CD4-positive, alpha-beta T cell treated with Interleukin-15 for 1 hour (primary cell): ENCODE results near the gene SDR9C7.
"Not testable (repeated sequence)": the region's sequence is repeated elsewhere in the genome, so short reads cannot be mapped to it uniquely, and the experiment has no call there.

ENCODE experiments used
- DNase-seq: peaks from one replicate; pipeline ENCODE4 v3.0.0-alpha.2; 2020

SDR9C7 gene

DNA sequence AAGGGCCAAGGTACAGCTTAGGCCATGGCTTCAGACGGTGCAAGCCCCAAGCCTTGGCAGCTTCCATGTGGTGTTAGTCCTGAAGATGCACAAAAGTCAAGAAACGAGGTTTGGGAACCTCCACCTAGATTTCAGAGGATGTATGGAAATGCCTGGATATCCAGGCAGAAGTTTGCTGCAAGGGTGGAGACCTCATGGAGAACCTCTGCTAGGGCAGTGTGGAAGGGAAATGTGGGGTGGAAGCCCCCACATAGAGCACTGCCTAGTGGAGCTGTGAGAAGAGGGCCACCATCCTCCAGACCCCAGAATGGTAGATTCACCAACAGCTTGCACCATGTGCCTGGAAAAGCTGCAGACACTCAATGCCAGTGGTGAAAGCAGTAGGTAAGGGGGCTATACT, 24.8 kb downstream of the SDR9C7 start:
- DNase-seq = not testable (repeated sequence)

DNA sequence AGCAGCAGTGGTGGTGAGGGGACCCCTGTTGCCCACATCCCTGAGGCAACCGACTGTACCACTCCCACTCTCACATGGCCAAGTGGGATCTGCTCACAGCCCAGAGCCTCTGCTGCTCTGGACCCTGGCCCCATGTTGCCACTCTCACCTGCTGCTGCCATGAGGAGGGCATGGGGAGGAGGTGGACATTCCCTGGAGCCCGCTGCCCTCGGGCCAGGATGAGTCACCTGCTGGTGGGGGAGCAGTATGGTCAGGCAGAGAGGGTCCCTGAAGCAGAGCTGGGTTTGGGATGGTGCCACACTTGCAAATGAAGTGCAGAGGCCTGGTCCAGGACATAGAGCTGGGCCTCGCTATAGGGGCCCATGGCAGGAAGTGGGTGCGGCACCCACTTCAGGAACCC, 26.1 kb downstream of the SDR9C7 start:
- DNase-seq = no peak

DNA sequence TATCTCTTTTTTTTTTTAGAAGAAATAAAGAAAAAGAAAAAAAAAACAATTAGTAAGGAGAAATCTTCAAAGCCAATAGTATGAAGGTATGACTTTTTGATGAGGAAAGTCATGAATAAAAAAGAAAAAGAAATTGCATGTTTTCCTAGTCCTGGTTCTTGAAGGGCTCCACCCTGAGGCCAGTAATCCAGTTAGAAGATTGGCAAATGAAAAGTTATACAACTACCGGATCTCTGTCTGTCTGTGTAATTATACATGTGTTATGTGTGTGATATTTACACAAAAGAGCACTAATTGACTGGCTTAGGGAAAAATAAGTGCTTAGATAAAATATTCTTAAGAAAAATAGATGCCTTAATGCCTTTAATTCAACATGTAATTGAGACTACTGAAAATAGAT, 28.4 kb downstream of the SDR9C7 start:
- no peak for DNase-seq

DNA sequence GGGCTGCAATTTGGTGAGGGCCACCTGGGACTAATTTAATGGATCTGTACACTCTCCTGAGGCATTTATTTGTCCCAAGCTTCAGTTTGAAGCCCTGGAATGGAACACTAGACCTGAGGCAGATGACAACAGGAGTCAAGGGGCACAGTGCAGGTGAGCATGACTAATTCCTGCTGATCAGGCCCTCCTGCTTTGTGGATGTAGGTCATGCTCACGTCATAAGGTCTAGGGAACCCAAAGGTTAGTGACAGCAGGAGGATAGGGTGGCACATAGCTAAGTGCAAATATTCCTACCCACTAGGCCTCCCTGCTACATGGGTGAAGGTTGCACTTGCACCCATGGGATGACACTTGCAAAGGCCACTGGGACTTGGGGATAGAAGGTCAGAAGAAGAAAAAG, 30.8 kb downstream of the SDR9C7 start:
- DNase-seq = no peak

DNA sequence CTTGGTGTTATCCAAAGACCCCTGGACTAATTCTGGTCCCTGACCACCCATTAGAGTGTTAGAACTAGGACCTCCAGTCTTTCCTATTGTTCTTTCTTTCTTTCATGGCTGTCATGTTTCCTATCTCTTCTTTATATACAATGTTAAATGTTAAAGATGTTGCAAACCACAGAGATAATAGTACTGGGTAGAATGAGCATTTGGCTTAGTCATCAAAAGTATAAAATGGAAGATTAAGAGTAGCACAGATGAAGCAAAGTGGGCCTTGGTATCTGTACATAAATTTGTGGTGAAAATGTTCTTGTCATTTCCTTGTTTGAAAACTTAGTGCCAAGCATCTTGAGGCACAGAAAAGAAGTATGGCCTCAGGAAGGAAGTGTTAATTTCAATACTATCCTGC, 32.9 kb downstream of the SDR9C7 start:
- DNase-seq = not testable (repeated sequence)

DNA sequence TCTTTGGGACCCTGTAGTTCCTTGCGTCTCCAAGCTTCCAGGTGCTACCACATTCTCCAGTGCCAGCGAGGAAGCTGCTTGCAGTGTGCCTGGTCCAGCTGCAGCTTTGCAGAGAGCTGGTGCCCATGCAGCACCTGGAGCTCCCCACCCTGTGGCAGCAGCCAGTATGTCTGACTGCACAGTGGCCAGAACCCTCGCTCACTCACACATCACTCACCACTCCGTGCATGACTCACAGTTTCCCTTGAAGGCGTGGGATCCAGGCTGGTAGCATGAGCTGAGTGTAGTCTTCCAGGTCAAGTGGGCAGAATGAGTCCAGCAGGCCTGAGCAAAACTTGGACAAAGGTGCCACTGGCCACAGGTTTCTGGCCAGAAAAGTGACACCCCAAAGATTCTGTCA, 33.6 kb downstream of the SDR9C7 start:
- no peak for DNase-seq

DNA sequence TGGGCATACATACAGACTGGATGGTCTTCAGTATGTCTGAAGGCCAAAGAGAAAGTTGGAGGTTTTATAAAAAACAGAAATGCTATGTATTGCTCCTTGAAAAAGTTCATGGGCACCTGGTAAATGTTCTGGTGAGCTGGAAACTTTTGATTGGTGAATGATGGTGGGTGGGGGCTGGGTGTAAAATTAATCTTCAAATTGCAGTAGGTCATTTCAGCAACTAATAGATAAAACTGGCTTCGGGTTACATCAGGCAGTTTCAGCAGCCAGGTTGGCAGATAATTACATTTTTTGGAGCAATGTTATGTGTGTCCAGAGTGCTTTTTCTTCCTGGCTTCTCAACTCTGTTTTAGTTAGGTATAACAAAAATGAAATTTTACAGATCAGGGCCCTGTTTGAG, 35.3 kb downstream of the SDR9C7 start:
- no peak for DNase-seq

DNA sequence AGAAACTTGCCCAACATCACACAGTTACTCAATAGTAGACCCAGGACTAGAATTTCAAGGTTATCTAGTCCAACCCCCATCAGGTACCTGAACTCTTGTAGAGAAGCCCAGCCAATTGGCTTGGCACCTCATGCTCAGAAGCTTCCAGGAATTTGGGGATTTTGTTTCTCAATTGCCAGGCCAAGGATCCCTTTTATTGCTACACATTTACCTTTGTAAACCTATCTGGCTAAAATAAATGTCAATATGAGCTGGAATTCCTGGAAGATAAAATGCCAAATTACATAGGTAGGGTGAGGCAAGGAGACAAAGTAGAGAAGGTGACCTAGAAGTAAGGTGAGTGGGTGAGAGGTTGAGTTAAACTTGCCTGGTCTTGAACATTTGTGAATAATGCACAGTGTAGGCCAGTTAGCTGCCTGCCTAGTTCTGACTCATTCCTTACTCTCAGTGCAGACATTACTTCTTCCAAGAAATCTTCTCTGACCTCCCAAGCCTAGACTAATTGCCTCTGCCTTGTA, 36.3 kb downstream of the SDR9C7 start:
- DNase-seq = no peak

DNA sequence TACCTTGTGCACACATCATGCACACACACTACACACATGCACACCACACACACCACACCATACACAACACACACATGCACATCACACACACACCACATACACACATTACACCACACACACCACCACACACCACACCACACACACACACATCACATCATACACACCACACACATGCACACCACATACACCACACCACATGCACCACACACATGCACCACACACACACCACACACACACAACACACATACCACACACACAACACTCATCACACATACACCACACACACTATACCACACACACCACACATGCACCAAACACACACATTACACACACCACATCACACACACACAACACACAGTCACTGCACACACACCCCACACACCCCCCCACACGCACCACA, 38.1 kb downstream of the SDR9C7 start:
- no peak for DNase-seq

DNA sequence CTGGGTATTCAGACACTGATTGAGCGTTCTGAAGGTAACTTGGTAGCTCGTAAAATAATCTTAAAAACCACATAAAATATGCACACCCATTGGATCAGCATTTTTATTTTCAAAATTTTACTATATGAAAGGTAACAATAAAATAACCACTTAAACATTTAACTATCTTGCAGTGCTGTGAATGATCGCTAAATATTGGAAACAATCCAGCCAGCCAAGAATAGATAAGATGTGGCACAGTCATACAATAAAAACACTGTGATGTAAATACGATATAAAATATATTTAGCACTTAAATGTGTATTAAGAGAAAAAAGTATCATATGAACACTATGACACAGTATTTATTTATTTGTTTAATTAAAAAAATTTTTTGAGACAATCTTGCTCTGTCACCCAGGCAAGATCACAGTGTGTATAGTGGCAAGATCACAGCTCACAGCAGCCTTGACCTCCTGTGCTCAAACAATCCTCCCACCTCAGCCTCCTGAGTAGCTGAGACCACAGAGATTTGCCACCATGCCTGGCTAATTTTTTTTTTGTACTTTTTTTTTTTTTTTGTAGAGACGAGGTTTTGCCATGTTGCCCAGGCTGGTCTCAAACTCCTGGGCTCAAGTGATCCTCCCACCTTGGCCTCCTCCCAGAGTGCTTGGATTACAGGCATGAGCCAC, 39.4 kb downstream of the SDR9C7 start:
- DNase-seq = no peak

DNA sequence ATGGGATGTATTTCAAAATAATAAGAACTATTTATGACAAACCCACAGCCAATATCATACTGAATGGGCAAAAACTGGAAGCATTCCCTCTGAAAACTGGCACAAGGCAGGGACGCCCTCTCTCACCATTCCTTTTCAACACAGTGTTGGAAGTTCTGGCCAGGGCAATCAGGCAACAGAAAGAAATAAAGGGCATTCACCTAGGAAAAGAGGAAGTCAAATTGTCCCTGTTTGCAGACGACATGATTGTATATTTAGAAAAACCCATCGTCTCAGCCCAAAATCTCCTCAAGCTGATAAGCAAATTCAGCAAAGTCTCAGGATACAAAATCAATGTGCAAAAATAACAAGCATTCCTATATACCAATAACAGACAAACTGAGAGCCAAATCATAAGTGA, 42.3 kb downstream of the SDR9C7 start:
- DNase-seq = not testable (repeated sequence)

DNA sequence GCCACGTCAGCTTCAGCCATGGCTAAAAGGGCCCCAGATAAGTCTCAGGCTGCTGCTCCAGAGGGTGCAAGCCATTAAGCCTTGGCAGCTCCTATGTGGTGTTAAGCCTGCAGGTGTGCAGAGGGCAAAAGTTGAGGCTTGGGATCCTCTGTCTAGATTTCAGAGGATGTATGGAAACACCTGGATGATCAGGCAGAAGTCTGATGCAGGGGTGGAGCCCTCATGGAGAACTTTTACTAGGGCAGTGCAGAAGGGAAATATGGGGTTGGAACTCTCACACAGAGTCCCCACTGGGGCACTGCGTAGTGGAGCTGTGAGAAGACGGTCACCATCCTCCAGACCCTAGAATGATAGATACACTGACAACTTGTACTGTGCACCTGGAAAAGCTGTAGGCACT, 47.9 kb downstream of the SDR9C7 start:
- DNase-seq = no peak

DNA sequence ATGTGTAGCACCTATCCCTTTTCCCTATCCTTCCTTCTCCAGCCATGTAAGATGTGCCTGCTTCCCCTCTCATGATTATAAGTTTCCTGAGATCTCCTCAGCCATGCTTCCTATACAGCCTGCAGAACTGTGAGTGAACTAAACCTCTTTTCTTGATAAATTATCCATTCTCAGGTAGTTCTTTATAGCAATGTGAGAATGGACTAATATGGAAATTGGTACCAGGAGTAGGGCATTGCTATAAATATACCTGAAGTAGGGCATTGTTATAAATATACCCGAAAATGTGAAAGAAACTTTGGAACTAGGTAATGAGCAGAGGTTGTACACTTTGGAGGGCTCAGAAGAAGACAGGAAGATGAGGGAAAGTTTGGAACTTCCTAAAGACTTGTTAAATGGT, 48.9 kb downstream of the SDR9C7 start:
- no peak for DNase-seq

DNA sequence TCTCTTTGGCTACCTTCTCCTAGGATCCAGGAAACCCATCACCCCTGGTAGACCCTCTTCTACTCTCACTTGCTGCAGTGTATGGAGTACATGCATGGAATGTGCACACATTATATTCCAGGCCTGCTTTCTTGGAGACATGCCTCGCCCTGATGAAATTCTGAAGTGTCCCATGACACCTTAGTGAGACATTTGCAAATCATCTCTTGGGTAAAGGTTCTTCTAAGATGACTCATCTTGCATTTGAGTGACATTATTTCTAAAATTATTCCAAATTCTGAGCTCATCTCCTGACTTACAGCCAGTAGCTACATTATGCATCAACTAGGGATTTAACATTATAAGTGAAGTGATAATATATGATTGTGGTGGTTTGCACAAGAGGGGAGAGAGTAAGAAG, 49.8 kb downstream of the SDR9C7 start:
- no peak for DNase-seq

DNA sequence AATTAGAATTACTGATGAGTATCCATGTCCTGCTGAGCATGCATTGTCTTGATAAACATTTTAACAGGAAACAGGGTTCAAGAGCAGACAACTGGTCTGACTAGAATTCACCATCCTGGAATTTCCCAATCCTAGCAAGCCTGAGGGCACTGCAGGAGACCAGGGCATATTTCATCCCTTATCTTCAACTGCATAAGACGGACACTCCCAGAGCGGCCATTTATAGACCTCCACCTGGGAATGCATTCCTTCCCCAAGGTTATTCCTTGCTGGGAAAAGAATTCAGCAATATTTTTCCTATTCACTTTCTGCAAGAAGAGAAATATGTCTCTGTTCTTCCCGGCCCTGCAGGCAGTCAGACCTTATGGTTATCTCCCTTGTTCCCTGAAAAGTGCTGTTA, 51.8 kb downstream of the SDR9C7 start:
- DNase-seq = not testable (repeated sequence)

DNA sequence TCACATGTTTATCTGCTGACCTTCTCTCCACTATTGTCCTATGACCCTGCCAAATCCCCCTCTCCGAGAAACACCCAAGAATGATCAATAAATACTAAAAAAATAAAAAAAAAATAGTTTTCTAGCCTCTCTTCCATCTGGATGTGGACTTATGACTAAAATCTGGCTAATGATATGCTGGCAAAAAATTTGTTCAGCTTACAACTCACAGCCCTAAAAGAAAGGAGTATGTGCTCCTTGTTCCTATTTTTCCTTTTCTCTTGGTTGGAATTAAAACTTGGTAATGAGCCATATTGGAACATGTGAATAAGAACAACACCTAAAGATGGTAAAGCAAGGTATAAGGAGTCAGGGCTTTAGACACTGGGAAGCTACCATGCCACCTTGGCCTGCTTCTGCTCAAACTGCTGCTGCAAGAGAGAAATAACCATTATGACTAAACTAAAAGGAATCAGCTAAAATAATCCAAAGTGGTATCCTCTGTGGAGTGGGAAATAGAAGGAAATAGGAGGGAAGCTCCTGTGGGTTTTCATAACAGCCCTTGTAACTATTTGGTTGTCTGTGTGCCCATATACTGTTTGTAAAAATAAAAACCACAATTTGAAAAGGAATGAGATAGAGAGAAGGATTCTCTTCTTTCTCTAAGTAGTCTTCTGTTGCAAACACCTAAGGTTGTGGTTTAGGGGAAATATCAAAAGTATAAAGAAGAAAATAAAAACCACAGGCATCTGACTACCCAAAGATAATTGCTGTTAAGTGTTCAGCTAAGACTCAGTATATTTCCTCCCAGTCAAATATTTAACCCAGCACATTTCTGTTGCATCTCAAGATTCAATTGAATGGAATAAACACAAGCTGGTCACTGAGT, 53.8 kb downstream of the SDR9C7 start:
- DNase-seq = no peak

DNA sequence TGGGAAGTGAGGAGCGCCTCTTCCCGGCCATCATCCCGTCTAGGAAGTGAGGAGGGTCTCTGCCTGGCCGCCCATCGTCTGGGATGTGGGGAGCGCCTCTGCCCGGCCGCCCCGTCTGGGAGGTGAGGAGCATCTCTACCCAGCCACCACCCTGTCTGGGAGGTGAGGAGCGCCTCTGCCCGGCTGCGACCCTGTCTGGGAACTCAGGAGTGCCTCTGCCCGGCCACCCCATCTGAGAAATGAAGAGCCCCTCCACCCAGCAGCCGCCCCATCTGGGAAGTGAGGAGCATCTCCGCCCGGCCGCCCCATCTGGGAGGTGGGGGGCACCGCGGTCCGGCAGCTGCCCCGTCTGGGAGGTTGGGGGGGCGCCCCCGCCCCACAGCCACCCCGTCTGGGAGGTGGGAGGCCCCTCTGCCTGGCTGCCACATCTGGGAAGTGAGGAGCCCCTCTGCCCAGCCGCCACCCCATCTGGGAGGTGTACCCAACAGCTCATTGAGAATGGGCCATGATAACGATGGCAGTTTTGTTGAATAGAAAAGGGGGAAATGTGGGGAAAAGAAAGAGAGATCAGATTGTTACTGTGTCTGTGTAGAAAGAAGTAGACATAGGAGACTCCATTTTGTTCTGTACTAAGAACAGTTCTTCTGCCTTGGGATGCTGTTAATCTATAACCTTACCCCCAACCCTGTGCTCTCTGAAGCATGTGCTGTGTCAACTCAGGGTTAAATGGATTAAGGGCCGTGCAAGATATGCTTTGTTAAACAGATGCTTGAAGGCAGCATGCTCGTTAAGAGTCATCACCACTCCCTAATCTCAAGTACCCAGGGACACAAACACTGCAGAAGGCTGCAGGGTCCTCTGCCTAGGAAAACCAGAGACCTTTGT, 54.7 kb downstream of the SDR9C7 start:
- DNase-seq = not testable (repeated sequence)

DNA sequence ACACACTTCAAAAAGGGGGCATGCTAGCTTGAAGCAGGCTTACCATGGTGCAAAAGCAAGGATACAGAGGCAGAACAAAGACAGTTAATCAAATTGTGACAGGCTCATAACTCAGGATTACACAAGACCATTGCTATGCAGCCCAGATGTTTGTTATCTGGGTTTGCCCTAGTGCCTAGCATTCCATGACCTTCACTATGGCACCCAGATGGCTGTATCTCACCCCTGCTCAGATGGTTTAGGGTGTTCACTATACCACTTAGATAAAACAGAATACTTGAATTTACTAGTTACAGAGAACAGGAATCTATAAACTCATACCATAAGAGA, 56.2 kb downstream of the SDR9C7 start:
- no peak for DNase-seq

DNA sequence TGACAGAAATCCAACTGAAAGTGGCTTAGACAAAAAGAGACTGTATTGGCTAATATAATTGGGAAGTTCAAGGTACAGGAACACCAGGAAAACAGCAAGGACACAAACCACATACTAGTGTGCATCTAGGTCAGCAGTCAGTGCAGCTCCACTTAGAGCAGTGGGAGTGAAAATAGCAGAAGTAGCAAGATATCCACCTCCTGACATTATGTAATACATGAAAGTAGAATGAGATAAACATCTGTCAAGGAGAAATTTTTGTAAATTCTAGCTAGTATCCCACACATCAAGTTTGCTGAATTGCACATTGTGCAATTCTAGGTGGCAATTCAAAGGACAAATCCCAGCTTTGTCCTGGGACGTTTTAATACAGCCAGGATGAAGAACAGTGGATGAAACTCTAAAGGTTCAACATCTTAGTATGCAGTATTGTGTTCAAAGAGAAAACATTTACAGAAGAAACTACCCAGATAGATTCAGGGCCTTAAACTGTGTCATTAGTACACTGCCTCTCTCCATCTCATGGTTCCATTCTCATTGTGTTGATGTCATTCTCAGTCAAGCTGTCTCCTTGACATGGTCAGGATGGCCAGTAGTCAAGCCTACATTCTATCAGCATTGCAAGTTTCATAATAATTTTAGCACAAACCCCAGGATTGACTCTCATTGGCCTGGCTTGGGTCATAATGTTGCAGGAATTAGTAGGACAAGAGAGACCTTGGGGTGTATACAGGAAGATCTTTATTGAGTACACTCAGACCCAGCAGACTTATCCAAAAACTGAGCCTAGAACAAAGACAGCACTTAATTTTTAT, 56.8 kb downstream of the SDR9C7 start:
- no peak for DNase-seq

DNA sequence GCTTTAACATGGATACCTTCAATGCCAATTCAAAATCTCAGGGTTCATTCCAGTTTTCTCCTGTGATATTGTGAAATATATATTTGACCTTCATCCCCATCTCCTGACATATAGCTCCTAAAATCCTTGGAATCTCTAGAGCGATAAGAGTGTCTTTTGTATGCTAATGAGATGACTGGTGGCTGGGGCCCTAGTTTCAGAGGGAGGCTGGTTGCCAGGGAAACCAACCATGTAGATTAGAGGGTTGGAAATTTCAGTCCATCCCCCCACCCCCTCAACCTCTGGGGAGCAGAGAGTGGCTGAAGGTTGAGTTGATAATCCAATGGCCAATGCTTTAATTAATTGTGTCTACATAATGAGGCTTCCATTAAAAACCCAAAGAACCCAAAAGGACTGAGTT, 59.4 kb downstream of the SDR9C7 start:
- DNase-seq = no peak

DNA sequence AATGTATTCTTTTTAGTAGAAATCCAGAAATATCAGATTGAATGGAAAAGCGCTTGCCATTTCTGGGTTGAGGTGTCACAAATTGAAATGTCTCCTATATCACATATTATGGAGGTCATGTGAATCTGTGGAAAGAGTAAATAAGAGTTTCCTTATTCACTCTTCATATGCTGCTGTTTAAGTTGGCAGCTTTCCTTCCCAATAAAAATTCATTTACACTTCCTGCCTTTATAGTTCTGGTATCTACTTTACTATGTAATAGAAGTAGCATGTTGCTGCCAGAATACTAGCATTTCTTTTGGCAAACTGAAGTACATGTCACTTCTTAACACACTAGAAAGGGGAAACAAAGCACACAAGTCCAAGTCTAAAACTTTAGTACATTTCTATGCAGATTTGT, 60.8 kb downstream of the SDR9C7 start:
- DNase-seq = no peak
